ENCODE data around the gene MBD5.

GRCh38 chr2:148021886-148022285 is 995 bp downstream of the MBD5 start:
- TF ChIP-seq MAX (IDR thresholded peaks at IDR 0.05) (no peak), NFIC (IDR thresholded peaks at IDR 0.05) (no peak), REST (IDR thresholded peaks at IDR 0.05; ENCODE audit: low read depth) (no peak), CEBPB (IDR thresholded peaks at IDR 0.05) (no peak), TAF1 (IDR thresholded peaks at IDR 0.05; ENCODE audit: low read depth) (no peak), YY1 (IDR thresholded peaks at IDR 0.05; ENCODE audit: low read depth) (no peak), EP300 (IDR thresholded peaks at IDR 0.05; ENCODE audit: borderline replicate concordance) (no peak), RAD21 (IDR thresholded peaks at IDR 0.05; ENCODE audit: low read depth) (no peak), TCF12 (IDR thresholded peaks at IDR 0.05; ENCODE audit: low read depth) (no peak), ZBTB7A (IDR thresholded peaks at IDR 0.05; ENCODE audit: low read depth) (no peak), EGR1 (IDR thresholded peaks at IDR 0.05) (no peak), CREB1 (IDR thresholded peaks at IDR 0.05; ENCODE audit: low read depth) (no peak), TEAD4 (IDR thresholded peaks at IDR 0.05) (no peak), FOXM1 (IDR thresholded peaks at IDR 0.05; ENCODE audit: borderline replicate concordance, low read depth) (no peak)
